Activated CD4-positive, alpha-beta T cell treated with anti-CD3 and anti-CD28 coated beads, Interleukin-2, Interleukin-4, amounts not matched to agents 100 ng/mL and 50 ng/mL, durations not matched to agents 16 hours and 8 hours (primary cell): ENCODE data around the gene IQCK.
A peak's percentile ranks its signal among the peaks of the same experiment; 100 is the strongest.
"Not testable (repeated sequence)": the region's sequence is repeated elsewhere in the genome, so short reads cannot be mapped to it uniquely, and the experiment has no call there.

ENCODE experiments used
- DNase-seq: peaks from one replicate; pipeline ENCODE4 v3.0.0-alpha.2; 2020; ENCODE audit warnings: low spot score

IQCK gene

DNA sequence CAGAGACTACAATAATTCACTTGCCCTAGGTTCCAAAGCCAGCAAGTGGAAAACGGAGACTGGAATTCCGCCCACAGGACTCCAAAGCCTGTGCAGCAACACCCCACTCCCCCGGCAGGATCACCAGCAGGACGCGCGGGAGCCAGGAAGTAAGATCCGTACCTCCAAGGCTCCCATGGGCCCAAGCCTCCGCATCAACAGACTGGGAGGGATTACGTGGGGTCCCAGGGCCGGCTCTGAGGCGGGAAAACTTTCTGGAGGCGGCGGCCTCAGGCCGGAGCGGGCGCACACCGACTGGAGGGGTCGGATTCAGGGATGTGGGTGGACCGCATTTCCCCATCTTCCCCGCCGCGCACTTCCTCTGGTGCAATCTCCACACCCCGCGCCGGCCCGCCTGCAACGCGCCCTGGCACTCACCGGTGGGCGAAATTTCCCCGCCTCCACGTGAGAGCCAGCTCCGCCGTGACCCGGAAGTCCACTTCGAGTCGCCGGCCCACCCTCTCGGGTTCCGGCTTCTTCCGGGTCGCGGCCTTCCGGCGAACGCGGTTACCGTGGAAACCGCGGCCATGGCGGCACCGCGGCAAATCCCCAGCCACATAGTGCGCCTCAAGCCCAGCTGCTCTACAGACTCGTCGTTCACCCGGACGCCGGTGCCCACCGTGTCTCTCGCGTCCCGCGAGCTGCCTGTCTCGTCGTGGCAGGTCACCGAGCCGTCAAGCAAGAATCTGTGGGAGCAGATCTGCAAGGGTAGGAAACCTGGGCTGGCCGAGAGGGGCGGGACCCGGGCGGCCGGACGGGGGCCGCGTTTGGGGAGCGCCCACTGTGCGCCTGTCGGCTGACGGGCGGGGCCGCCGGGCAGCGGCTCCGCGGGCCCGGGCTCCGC is at the start of gene IQCK, which contains the start of gene KNOP1:
IQCK (plus strand) TSS at position 531 of the 883 bp plus-strand sequence; CDS start at position 567, 36 bp downstream.
KNOP1 (minus strand) TSS at position 487 of the 883 bp plus-strand sequence. CDS start 3,192 bp downstream, outside the sequence.
- peak; percentile 92 for DNase-seq

GRCh38 chr16:19672378-19672777 is 45.7 kb upstream of the IQCK start:
- DNase-seq = no peak

DNA sequence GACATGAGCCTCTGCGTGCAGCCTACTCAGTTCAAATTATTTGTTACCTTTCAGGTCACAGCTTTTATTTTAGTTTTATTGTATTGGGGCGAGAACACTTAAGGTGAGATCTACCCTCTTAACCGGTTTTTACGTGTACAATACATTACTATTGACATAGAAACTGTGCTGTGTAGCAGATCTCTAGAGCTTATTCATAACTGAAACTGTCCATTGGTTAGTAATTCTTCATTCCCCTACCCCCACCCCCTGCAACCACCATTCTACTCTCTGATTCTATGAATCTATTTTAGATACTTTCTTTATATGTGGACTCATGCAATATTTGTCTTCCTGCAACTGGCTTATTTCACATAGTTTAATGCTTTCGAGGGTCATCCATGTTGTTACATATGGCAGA is 43.6 kb upstream of the IQCK start:
- no peak for DNase-seq

- DNase-seq = no peak
Measured at GRCh38 chr16:19677402-19677801, 40.7 kb upstream of the IQCK start.

DNA sequence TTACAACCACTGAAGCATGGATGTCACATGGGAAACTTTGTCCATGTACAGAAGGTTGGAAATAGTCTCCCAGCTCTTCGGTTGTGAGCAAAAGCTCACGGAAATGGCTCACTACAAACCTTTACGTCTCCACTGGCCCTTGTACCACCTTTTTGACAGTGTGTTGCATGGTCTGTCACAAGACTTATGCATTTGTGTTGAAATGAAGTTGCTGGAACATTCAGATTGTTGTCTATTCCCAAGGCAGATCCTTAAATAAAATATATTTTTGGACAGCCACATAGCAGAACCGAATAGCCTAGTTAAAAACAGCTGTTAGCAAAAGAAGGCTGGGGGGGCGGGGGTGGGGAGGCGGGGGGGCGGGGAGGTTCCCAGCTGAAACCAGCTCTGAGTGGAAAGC is 39.3 kb upstream of the IQCK start:
- DNase-seq = no peak

- DNase-seq = not testable (repeated sequence)
Measured at GRCh38 chr16:19679281-19679680, 38.8 kb upstream of the IQCK start.

DNA sequence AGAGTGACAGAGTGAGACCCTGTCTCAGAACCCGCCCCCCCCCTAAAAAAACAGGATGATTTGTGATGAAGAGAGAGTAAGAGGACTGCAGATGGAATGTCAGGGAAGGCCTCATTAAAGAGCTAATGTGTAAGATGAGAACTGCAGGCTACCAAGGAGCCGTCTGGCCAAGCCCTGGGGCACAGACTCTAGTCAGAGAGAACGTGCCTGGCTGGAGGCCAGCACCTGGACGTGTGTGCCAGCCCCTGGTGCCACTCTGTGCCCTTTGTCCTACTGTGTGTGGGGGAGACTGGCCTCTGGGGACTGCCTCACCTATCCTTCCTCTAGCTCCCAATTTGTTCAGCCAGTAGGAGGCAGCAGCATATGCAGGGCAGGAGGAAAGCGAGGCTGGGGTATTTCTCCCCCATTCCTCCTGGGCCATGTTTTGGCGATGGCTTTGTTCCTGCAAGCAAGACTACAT is 37.2 kb upstream of the IQCK start:
- DNase-seq = no peak

DNA sequence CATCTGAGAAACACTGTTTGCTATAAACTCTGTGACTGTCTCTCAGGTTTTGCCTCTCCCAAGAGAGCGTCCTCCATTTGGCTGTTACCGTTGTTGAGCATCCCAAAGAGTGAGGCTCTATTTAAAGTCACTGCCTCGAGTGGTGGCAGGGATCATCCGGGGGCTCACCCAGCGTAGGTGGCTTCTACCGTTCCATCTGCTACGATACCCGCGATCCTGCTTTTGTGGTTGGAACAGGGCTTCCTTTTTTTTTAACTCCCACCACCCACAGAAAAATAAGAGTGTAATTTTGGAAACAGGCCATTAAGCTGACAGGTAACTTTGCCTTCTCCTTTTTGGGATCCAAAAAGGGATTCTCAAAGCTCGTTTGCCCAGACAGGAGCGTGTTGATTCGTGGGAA is 36.4 kb upstream of the IQCK start:
- DNase-seq = no peak

DNA sequence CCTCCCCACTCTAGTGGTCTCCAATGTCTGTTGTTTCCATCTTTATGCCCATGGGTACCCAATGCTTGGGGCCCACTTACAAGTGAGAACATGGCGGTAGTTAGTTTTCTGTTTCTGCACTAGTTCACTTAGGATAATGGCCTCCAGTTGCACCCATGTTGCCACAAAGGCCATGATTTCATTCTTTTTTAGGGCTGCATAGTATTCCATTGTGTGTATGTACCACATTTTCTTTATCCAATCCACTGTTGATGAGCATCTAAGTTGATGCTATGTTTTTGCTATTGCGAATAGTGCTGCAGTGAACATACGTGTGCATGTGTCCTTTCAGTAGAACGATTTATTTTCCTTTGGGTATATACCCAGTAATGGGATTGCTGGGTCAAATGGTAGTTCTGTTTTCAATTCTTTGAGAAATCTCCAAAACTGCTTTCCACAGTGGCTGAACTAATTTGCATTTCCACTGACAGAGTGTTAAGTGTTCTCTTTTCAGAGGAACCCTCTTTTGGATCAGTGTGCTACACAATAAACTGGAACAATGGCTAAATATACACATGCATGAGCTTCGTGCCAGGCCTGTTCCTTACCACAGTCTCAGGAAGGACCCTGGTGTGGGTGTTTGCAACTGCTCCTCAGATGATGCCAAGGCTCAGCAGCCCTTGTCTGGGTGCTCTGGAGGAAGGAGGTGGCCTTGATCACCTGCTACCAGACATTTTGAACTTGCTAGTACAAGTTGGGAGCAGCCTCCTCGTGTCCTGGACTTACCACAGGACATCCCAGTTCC is 34.4 kb upstream of the IQCK start:
- DNase-seq = no peak

DNA sequence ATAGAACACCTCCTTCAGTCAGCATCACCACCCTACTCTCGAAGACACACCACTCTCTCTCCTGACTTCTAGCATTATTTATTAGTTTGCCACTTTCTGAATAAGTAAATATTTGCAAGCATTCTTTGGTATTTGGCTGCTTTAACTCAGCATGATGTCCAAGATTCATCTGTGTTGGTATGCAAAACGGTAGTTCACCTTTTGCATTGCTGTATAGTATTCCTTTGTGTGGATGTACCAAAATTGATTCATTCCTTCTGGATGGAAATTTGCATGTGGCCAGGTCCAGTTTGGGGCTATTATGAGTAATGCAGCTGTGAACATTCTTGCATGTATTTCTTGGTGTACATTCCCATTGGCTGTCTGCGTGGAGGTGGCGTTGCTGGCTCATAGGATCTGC is 32.9 kb upstream of the IQCK start:
- no peak for DNase-seq

- DNase-seq = no peak
Measured at GRCh38 chr16:19687279-19687678, 30.8 kb upstream of the IQCK start.

- no peak for DNase-seq
Measured at GRCh38 chr16:19688396-19689024, 29.6 kb upstream of the IQCK start.

DNA sequence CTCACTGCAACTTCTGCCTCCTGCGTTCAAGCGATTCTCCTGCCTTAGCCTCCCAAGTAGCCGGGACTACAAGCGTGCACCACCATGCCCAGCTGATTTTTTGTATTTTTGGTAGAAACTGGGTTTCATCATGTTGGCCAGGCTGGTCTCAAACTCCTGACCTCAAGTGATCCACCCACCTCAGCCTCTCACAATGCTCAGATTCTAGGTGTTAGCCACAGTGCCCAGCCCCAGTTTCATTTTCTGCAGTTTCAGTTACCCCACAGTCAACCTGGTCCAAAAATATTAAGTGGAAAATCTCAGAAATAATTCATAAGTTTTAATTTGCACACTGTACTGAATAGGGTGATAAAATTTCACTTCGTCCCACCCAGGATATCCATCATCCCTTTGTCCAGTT is 28.7 kb upstream of the IQCK start:
- no peak for DNase-seq

- DNase-seq = no peak
Measured at GRCh38 chr16:19690196-19690595, 27.9 kb upstream of the IQCK start.

- no peak for DNase-seq
Measured at GRCh38 chr16:19691161-19691711, 26.8 kb upstream of the IQCK start.

GRCh38 chr16:19694989-19695388 is 23.1 kb upstream of the IQCK start:
- DNase-seq = no peak

- DNase-seq = no peak
Measured at GRCh38 chr16:19696328-19696727, 21.7 kb upstream of the IQCK start.

DNA sequence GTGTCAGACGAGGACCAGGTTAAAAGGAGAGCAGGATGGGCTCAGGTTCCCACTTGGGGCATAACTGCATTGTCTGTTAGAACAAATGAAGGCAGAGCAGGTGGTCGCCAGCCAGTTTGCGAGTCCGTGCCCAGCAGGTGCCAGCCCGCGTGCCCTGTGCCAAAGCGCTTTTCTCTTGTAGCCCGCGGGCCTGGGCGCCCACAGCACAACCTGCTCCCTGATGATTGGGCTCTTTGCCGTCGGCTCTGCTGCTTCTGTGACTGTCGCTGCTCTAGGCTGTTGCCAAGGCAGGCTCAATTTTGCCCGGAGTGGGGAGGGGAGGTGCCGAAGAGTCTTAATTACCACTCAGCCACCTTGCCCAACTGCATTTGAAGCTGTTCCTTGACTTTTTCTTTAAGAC is 21.1 kb upstream of the IQCK start:
- DNase-seq = no peak

DNA sequence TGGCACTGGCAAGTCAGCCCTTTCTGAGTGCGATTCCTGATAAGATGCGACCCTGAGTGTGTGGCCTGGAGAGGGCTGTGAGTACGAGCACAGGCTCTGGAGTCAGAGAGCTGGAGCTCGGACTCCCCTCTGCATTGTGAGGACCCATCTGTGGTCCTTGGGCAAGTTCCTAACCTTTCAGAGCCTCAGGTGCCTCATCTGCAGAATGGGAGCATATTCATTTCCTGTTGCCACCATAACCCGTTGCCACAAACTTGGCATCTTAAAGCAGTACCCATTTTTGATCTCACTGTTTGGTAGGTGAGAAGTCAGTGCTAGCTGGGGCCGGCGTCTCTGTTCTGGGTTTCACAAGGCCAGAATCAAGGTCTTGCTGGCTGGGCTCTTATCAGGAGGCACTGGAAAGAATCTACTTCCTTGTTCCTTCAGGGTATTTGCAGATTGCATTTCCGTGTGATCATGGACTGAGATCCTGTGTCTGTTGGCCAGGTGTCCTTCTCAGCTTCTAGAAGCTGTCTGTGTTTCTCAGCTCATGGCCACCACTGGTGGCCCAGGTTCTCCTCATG is 20.2 kb upstream of the IQCK start:
- DNase-seq = no peak

DNA sequence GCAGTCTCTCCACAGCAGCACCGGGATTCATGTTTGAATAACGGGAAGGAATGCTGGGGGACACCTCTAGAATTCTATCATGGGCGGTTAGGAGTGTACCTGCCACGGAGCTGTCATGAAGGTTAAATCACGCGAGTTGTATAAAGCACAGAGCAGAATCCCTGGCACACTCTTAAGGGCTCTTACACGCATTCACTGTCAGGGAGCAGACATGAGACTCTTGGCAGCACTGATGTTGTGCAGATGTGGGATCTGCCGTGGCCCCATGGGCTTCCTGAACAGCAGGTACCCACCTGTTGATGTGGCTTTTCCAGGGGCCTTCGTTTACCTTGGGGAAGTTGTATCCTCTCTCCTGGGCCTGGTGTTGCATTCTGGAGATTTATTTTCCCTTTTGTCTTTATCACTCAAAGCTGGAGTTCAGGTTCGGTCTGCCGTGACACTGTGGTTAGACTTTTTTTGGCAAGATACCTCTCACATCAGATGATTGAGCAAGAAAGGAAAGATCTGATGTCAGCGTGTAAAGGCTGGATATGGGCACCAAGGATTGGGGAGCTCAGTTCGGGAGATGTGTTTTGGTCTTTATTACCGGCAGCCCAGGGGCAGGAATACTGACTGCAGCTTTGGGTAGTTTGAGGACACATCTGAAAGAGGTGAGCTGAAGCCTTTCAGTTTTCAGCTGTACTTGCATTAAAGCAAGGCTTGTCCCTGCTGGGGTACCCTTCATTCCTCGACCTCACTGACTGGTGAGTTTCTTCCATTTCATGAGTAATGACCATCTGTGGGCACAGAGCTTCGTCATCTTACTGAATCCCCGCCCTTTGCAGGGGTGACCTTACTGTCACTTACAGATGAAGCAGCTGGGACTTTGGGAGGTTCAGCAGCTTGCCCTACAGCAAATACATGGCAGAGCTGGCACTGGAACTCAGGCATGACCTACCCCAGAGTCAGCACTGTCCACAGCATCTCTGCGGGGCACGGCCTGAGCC is 19.3 kb upstream of the IQCK start:
- DNase-seq = no peak

- DNase-seq = no peak
Measured at GRCh38 chr16:19699472-19699871, 18.6 kb upstream of the IQCK start.
